Natural killer cell (primary cell): ENCODE results near the gene SRI. TPM values are rescaled to one million over a fixed set of nuclear protein-coding genes. Genes with fewer than 3 reads are reported as not detected.
A peak's percentile ranks its signal among the peaks of the same experiment; 100 is the strongest.

ENCODE experiments used
- ATAC-seq, 3 donors: fragments of 150-1000 bp in 2 of 3; fragments of 200-7000 bp in 1 of 3; cut with Tn5 transposase; 1 replicate in 1 of 3; 2 replicates in 2 of 3; pipeline ENCODE4 v1.10.0; 2021; ENCODE audit warnings: mild to moderate bottlenecking in 2 of 3, moderate library complexity in 2 of 3
- DNase-seq, 2 donors: peaks; one replicate each; pipeline versions ENCODE4 v3.0.0 to v3.0.0-alpha.2; 2013 to 2021; ENCODE audit warnings: mixed read lengths in 1 of 2
- H3K27ac ChIP-seq: one replicate; pipeline ENCODE4 v1.5.1; 2013; ENCODE audit warnings: mild to moderate bottlenecking, low read length
- H3K27me3 ChIP-seq: one replicate; pipeline ENCODE4 v1.6.1; 2013; ENCODE audit warnings: low read length; ENCODE audit not compliant: control insufficient read depth, insufficient read depth
- H3K36me3 ChIP-seq: one replicate; pipeline ENCODE4 v1.6.1; 2013; ENCODE audit warnings: low read length; ENCODE audit not compliant: control insufficient read depth, insufficient read depth
- H3K4me1 ChIP-seq: one replicate; pipeline ENCODE4 v1.6.1; 2013; ENCODE audit warnings: low read length; ENCODE audit not compliant: control insufficient read depth, insufficient read depth
- H3K4me3 ChIP-seq: one replicate; pipeline ENCODE4 v1.5.1; 2013; ENCODE audit warnings: low read length
- H3K9me3 ChIP-seq: one replicate; pipeline ENCODE4 v1.6.1; 2013; ENCODE audit warnings: low read length; ENCODE audit not compliant: control insufficient read depth, insufficient read depth
- H3K27ac Mint-ChIP-seq, 2 donors: one replicate each; pipeline ENCODE4 v1.8.0; 2022; ENCODE audit warnings: mild to moderate bottlenecking in 2 of 2, mixed read lengths in 2 of 2, moderate library complexity in 1 of 2
- H3K27me3 Mint-ChIP-seq, 2 donors: one replicate each; pipeline ENCODE4 v1.8.0; 2022; ENCODE audit warnings: low read depth in 2 of 2, mixed read lengths in 2 of 2
- H3K36me3 Mint-ChIP-seq: one replicate; pipeline ENCODE4 v1.8.0; 2022; ENCODE audit warnings: mixed read lengths
- H3K4me1 Mint-ChIP-seq, 2 donors: one replicate each; pipeline ENCODE4 v1.8.0; 2022; ENCODE audit warnings: mixed read lengths in 2 of 2
- H3K4me3 Mint-ChIP-seq: one replicate; pipeline ENCODE4 v1.8.0; 2022; ENCODE audit warnings: mild to moderate bottlenecking, moderate library complexity, mixed read lengths
- H3K9me3 Mint-ChIP-seq, 2 donors: one replicate each; pipeline ENCODE4 v1.8.0; 2022; ENCODE audit warnings: mixed read lengths in 2 of 2
- WGBS: methylation state at CpG from one replicate; pipeline ENCODE4 v1.1.7; 2013; ENCODE audit warnings: missing lambda C conversion rate; ENCODE audit not compliant: insufficient coverage; 5-methylcytosine and 5-hydroxymethylcytosine counted together
- intact Hi-C: fragments of 100-400 bp; cut with micrococcal nuclease; formaldehyde crosslinking; loops from one replicate; pipeline ENCODE4 v1.14.2; 2022
- total RNA-seq, 4 donors: library from RNA; stranded (reverse); fragments of 120-200 nt in 1 of 4; gene quantifications; one replicate each; pipeline versions ENCODE4 v1.2.3 to v1.2.4, GENCODE V29; 2013 to 2022
- TF ChIP-seq, protein P1 (sequence below): fragments of 200-600 bp; IDR thresholded peaks from one replicate; pipeline ENCODE4 v1.8.0; 2022; ENCODE audit warnings: antibody characterized with exemption

The SRI gene
- total RNA-seq, 3 donors from 2014 or later (not counting 1 experiment from before 2014, with no cell fraction given), result 67.9 to 75.0 (median 68.6) TPM

DNA sequence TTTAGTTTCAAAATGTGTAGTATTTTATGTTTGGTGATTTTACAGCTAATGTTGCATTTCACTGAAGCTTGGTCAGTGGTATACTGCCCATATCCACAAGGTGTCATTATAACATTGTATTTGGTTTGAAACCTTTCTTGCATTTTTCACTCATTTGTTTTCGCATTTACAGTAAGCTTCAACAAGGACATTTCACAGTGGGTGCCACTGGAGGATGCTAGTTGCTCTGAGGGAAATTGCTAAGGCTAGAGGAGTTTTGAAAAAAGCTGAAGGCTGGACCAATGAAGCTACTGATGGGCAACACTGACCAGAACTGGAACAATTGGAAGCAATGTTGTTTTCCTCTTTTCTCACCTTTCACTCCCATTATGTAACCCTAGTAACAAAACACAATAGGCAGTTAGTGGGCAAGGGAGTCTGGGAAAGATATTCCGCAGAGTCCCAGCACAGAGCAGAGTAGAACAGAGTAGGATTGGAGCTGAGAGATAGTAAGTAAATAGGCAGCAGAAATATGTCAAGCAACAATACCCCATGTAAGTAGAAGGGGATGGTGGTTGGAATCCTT, 23.6 kb upstream of the SRI start:
- Histone ChIP-seq H3K27ac (no peak overlapping the region), H3K4me1 (no peaks in the 10 kb centered on the region), H3K4me3 (no peak overlapping the region), H3K27me3 (no peaks in the 10 kb centered on the region), H3K36me3 (no peaks in the 10 kb centered on the region), H3K9me3 (no peaks in the 10 kb centered on the region)
- TF ChIP-seq, protein P1, sequence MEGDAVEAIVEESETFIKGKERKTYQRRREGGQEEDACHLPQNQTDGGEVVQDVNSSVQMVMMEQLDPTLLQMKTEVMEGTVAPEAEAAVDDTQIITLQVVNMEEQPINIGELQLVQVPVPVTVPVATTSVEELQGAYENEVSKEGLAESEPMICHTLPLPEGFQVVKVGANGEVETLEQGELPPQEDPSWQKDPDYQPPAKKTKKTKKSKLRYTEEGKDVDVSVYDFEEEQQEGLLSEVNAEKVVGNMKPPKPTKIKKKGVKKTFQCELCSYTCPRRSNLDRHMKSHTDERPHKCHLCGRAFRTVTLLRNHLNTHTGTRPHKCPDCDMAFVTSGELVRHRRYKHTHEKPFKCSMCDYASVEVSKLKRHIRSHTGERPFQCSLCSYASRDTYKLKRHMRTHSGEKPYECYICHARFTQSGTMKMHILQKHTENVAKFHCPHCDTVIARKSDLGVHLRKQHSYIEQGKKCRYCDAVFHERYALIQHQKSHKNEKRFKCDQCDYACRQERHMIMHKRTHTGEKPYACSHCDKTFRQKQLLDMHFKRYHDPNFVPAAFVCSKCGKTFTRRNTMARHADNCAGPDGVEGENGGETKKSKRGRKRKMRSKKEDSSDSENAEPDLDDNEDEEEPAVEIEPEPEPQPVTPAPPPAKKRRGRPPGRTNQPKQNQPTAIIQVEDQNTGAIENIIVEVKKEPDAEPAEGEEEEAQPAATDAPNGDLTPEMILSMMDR, result no peak
- WGBS, result 88% methylated on average over 1 of the region's 2 CpGs
- Mint-ChIP-seq H3K27me3 (peaks cover 18 to 38% of the 10 kb centered on the region in 2 donors), H3K9me3 (no peaks in the 10 kb centered on the region), H3K4me3 (no peak overlapping the region), H3K27ac (no peak overlapping the region), H3K4me1 (no peaks in the 10 kb centered on the region), H3K36me3 (no peaks in the 10 kb centered on the region)
- intact Hi-C loops, result loop anchor here (10.0 kb wide), 1 partner anchor 1381 kb away; no protein-coding TSS in a partner anchor
- peak in 1 of 2 donors; percentile 31 for DNase-seq
- peak; percentile 36 to 58 (median 41) for ATAC-seq

DNA sequence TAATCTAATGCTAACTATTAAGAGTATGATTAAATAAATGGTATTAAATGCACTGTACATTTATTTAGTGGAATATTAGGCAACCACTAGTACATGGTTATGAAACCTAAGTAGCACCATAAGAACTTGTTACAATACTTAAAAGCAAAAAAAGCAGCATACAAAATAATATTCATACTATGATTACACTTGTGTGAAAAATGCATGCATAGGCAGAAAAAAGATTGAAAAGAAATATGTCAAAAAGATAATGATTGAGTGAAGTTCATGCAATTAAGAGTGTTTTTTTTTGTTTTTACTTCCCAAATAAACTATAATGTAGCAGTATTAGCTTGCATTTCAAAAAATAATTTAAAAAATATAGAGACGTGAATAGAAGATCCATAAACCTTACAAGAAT, 20.0 kb upstream of the SRI start:
- Mint-ChIP-seq H3K4me1 (no peaks in the 10 kb centered on the region), H3K36me3 (no peaks in the 10 kb centered on the region), H3K27ac (no peak overlapping the region), H3K9me3 (no peaks in the 10 kb centered on the region), H3K27me3 (peaks cover 10 to 22% of the 10 kb centered on the region in 2 donors), H3K4me3 (no peak overlapping the region)
- ATAC-seq (no peak), DNase-seq (no peak)
- no peak overlapping the region for H3K27ac ChIP-seq
- no CpG with 5 or more reads among the region's 1 CpG for WGBS
- no peaks in the 10 kb centered on the region for H3K27me3 ChIP-seq
- H3K4me3 ChIP-seq, result no peak overlapping the region
- no peaks in the 10 kb centered on the region for H3K36me3 ChIP-seq
- H3K4me1 ChIP-seq, result no peaks in the 10 kb centered on the region
- intact Hi-C loops, result loop anchor here (10.0 kb wide), 1 partner anchor 1385 kb away; no protein-coding TSS in a partner anchor
- no peaks in the 10 kb centered on the region for H3K9me3 ChIP-seq
- TF ChIP-seq, protein P1, result no peak

DNA sequence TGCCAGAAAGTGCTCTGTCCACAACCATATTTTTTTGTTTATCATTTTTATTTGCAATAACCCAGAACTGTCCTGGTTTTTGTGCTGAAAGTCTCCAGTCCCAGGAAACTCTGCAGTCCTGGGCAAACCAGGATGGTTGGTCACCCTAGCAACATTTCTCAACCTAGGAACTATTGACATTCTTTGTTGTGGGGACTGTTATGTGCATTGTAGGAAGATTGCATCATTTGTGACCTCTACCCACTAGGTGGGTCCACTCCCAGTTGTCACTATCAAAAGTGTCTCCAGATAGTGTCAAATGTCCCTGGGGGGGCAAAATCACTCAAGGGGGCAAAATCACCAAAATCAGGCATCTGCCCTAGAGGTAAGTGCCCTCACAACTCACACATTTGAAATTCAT, 14.0 kb upstream of the SRI start:
- Mint-ChIP-seq H3K4me3 (no peak overlapping the region), H3K9me3 (peaks cover 0 to under 1% of the 10 kb centered on the region in 2 donors), H3K27me3 (peaks cover 7 to 37% of the 10 kb centered on the region in 2 donors), H3K27ac (no peak overlapping the region), H3K4me1 (no peaks in the 10 kb centered on the region), H3K36me3 (peaks cover 2% of the 10 kb centered on the region)
- no peaks in the 10 kb centered on the region for H3K36me3 ChIP-seq
- H3K4me1 ChIP-seq, result no peaks in the 10 kb centered on the region
- DNase-seq, result no peak
- no peak overlapping the region for H3K4me3 ChIP-seq
- TF ChIP-seq, protein P1, result no peak
- intact Hi-C loops, result no loop called here
- H3K9me3 ChIP-seq, result no peaks in the 10 kb centered on the region
- no peaks in the 10 kb centered on the region for H3K27me3 ChIP-seq
- no peak for ATAC-seq
- H3K27ac ChIP-seq, result no peak overlapping the region

DNA sequence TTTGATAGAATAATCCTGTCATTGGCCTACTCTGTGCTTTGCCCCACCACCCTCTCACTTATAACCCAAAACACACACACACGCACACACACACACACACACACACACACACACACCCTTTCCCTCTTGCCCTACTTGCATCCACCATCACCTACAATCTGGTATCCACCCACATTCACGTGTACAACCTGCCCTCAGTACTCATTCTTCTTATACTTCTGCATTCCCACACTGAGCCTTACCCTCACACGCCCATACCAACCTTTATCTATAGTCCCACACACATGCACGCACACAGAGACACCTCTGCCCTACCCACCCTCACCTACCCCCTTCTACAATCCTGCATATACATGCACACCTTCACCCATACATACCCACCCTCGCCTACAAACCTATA, 10.8 kb upstream of the SRI start:
- Mint-ChIP-seq H3K36me3 (peaks cover 9% of the 10 kb centered on the region), H3K27ac (no peak overlapping the region), H3K27me3 (peaks cover 11 to 36% of the 10 kb centered on the region in 2 donors), H3K9me3 (peaks cover 0 to 7% of the 10 kb centered on the region in 2 donors), H3K4me3 (no peak overlapping the region), H3K4me1 (no peaks in the 10 kb centered on the region)
- no peak for ATAC-seq
- Histone ChIP-seq H3K36me3 (no peaks in the 10 kb centered on the region), H3K9me3 (no peaks in the 10 kb centered on the region), H3K27ac (no peak overlapping the region), H3K4me3 (no peak overlapping the region), H3K4me1 (no peaks in the 10 kb centered on the region), H3K27me3 (peaks cover 4% of the 10 kb centered on the region)
- intact Hi-C loops, result no loop called here
- no peak for DNase-seq
- TF ChIP-seq, protein P1, result no peak
- 80% methylated on average over 5 of the region's 5 CpGs for WGBS
